GM20000 (cell line): Measurements from ENCODE around the gene OBSCN.

Experiments
- DNase-seq: peaks from one replicate; pipeline ENCODE4 v3.0.0; 2012; ENCODE audit warnings: low spot score
- CTCF ChIP-seq: IDR thresholded peaks from 2 replicates; pipeline ENCODE4 v1.5.1; 2012; ENCODE audit warnings: mild to moderate bottlenecking, control low read depth; ENCODE audit errors: extremely low read depth, missing control alignments

OBSCN gene

DNA sequence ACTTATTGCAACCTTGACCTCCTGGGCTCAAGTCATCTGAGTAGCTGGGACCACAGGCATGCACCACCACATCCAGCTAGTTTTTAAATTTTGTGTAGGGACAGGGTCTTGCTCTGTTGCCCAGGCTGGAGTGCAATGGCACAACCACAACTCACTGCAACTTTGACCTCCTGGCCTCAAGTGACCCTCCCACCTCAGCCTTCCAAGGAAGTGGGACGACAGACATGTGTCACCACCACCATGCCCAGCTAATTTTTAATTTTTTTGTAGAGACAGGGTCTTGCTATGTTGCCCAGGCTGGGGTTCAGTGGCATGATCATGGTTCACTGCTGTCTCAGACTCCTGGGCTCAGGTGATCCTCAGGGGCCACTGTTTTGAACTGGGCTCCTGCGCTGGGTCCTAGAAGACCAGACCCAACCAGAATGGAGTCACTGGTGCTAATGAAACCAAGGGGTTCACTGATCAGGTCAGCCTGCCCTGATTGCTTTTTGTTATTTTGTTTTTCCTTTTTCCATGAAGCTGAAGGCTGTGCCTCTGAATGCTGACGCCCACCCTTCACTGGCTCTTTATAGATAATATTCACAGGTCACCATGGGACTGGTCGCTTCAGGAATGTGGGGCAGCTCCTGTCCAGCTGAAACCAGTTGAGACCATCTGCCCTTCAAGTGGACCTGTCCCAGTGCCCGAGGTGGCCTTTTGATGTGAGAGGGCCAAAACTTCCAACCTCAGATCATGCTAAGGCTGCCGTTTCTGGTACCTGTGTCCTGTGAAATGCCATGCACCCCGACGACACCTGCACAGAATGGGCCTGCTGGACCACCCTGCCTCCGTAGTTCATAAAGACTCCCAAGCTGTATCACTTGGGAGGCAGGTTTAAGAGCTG lies 203.9 kb downstream of the OBSCN start:
- DNase-seq: no peak
- TF ChIP-seq CTCF: no peak

DNA sequence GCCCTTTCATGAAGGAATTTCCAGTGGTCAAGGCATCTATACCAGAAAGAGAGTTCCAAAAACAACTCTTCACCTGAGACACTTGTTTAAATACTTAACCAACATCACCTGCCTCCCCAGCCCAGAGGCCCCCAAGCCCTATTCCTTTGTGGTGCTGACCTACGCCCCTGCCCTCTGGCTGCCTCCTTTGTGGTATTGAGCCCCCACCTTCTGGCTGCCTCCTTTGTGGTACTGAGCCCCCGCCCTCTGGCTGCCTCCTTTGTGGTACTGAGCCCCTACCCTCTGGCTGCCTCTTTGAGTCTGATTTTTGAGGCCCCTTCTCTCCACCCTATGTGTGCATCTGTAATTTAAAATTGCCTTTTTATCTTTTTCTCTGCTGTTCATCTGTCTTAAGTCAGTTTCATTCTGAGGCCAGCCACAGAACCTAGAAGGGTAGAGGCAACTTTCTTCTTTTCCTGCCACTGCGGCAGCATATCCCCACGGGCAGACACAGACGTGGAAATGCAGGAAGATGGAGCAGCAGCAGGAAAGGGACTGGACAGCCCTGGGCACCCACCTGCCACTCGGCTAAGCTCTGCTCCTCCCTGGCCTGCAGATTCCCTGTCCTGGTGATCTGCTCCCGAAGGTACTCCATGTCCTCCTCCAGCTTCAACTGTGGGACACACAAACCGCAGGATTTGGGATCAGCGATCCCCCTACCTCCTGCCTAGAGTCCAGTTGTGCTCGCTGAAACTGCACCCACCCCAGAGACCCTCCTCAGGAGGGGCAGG lies 205.6 kb downstream of the OBSCN start:
- DNase-seq: no peak
- TF ChIP-seq CTCF: no peak

DNA sequence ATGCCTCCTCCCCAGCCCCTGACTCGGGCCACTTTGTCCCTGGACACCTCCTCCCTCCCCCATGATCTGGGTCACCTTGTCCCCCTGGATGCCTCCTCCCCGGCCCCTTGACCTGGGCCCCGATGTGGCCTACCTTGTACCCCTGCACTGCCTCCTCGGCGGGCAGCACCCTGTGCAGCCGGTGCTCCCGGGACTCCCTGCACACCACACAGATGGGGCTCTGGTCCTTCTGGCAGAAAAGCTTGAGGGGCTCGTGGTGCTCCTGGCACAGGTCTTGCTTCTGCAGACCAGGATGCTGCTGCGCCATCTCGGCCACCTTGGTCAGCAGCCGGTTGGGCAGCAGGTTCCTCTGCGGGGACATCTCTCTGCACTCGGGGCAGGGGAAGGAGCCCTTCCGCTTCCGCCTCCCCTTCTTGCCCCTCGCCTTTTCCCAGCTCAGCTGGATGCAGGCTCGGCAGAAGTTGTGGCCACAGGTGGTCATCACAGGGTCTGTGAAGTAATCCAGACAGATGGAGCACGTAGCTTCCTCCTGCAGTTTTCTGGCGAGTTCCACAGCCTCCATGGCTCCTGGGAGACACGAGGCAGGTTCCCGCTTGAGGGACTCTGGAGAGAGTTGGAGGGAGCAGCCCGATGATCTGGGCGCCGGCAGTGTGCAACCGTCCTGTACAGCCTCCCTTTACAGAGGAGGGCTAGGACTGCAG lies 206.8 kb downstream of the OBSCN start:
- no peak for TF ChIP-seq CTCF

DNA sequence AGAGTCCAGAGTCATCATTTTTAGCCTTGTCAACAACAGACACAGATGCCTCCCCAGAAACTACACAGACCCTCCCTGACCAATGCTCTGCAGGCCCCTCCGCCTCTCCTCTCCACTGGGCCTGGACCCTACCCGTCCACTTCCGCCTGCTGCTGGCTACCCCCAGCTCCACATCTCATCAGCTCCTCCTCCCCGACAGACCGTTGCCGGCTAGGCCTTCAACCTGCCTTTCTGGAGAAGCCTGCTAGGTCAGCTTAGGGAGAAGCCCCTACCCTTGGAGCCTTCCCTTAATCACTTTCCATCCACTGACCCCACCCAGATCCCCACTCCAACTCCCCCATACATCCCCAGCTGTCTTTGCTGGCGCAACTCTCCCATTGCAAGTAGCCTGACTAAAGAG lies 207.4 kb downstream of the OBSCN start:
- no peak for DNase-seq
- no peak for TF ChIP-seq CTCF

More for the DNA sequence above, 206.8 kb downstream of the OBSCN start:
- DNase-seq: no peak

DNA sequence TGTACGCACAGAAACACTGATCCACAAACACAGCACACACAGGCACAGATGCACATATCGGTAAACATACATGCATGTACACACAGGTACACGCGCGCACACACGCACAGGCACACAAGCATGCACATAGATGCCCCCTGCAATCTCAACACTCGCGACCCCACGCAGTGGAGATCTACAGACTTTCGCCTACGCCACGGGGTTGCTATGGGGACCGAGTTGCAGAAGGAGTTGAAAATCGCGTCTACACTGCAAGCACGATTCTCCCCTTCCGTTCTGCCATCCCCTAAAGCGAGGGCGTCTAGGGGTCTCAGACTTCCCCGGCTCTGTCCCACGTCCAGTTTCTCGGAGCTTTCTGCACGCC lies 208.0 kb downstream of the OBSCN start:
- TF ChIP-seq CTCF: no peak
- no peak for DNase-seq

GRCh38 chr1:228416217-228416933 lies 208.5 kb downstream of the OBSCN start, which contains the start of gene TRIM17:
TRIM17 (minus strand) TSS chr1:228416861; CDS start chr1:228415072, 1,789 bp downstream.
- TF ChIP-seq CTCF: no peak
- peak; percentile 59 for DNase-seq
